GM21825 (cell line): ENCODE results near the gene CBX6.

Experiments used
- ATAC-seq: cut with Tn5 transposase; IDR thresholded peaks from one replicate; pipeline ENCODE4 v1.9.1; 2021; ENCODE audit warnings: mild to moderate bottlenecking, moderate library complexity; ENCODE audit not compliant: unreplicated experiment

Gene CBX6

DNA sequence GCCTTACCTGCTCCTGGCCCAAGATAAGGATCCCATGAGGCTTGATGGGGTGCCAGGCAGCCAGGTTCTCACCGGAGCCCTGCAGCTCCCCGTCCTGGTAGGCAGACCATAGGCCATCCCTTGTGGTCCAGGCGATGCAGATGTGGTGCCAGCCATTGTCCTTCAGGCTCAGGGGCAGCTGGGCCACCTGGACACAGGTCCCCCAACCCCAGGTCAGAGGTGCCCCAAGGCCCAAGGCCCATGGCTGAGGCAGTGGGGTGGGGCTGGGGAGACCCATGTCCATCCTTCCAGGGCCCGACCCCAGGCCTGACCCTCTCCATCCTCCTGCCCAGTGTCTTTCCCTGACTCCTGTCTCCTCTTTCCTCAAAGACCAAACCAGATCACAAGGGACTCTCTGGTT lies 48.9 kb downstream of the CBX6 start:
- ATAC-seq, result no peak

DNA sequence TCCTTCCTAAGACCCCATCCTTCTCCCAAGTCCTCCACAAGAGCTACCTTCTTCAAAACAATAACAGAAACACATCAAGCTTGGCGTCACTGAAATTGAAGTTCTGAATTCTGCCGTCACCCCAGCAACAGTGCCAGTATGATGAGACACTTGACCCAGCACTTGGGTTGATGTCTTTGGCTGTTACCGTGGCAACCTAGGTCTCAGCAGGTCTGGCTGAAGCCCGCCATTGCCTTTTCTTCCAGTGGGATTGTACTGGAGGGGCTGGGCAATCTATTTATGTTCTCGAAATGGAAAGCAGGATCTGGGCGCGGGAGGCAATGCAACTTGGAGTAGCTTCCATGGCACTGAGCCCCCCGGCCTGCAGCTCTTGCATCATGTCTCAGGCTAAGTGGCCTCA lies 52.0 kb downstream of the CBX6 start:
- ATAC-seq, result no peak

DNA sequence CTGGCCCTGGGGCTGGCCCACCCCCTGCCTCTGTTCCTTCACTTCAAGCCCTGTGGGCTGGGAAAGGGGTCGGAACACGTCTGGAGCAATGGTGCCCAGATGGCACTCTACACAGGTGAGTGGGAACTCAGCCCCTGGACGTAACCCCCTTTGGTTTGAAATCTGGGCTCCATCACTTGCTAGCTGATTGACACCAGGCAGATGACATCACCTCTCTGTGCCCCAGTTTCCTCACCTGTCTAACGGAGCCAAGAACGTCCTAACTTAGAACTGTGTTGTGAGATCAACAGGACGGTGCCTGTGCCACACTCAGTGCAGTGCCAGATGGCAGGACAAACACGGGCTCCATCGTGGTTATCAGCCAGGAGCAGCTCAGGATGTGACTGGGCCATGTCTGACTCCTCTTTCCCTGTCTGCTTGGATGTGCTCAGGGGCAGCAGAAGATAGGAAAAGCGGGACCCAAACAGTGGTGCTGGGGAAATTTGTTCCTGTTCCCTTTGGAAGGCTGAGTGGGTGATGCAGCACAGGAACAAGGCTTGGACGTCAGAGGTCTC lies 52.6 kb downstream of the CBX6 start:
- ATAC-seq, result no peak

DNA sequence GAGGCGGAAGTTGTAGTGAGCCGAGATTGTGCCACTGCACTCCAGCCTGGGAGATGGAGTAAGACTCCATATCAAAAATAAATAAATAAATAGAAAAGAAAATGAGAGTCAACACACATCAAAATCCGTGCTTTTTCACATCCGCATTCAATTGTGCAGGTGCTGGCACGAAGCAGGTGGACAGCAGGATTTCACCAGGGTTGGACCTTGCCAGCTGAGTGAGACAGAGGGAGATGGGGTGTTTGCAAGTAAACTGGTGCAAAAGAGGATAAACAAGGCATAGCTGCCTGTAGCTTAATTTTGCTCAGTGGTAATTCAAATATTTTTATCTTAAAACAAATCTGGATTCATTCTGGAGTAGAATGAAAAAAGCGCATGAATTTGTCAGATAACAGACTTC lies 54.8 kb downstream of the CBX6 start:
- ATAC-seq, result no peak

DNA sequence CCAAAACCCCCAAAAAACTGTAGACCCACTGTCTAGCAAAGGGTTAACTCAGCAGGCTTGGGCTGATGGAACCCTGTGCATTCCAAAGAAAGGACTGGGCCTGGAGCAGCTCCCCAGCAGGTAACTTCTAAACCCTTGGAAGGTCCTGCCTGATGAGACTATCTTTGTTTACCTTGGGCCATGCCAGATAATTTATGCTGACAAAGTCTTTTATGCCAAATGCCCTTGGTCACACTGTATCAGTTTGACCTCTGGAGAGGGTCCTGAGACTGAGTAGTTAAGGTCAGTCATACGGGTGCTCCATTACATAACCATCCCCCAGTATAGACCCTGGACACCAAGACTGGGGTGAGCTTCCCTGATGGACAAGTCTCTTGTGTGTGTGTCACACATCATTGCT lies 56.2 kb downstream of the CBX6 start:
- ATAC-seq, result no peak
